GM21528 (cell line): ENCODE data around the gene NFS1.
"Not testable (repeated sequence)": the region's sequence is repeated elsewhere in the genome, so short reads cannot be mapped to it uniquely, and the experiment has no call there.

ENCODE experiments used
- ATAC-seq: cut with Tn5 transposase; IDR thresholded peaks from one replicate; pipeline ENCODE4 v1.9.1; 2021; ENCODE audit warnings: mild to moderate bottlenecking, moderate library complexity; ENCODE audit not compliant: unreplicated experiment, low FRiP score

Gene NFS1

GRCh38 chr20:35729836-35730582, 30.9 kb upstream of the NFS1 start:
- no peak for ATAC-seq

- no peak for ATAC-seq
Observed at GRCh38 chr20:35729283-35729807, 30.2 kb upstream of the NFS1 start.

GRCh38 chr20:35726842-35727711, 27.9 kb upstream of the NFS1 start:
- no peak for ATAC-seq

GRCh38 chr20:35724321-35725230, 25.4 kb upstream of the NFS1 start:
- no peak for ATAC-seq

- not testable (repeated sequence) for ATAC-seq
Observed at GRCh38 chr20:35723652-35724320, 24.6 kb upstream of the NFS1 start.

- ATAC-seq: not testable (repeated sequence)
Observed at GRCh38 chr20:35723275-35723639, 24.1 kb upstream of the NFS1 start.

GRCh38 chr20:35721621-35722020, 22.5 kb upstream of the NFS1 start:
- no peak for ATAC-seq

GRCh38 chr20:35721219-35721618, 22.1 kb upstream of the NFS1 start:
- ATAC-seq: no peak

- ATAC-seq: no peak
Observed at GRCh38 chr20:35720165-35721123, 21.3 kb upstream of the NFS1 start.

- no peak for ATAC-seq
Observed at GRCh38 chr20:35719717-35720116, 20.6 kb upstream of the NFS1 start.

- no peak for ATAC-seq
Observed at GRCh38 chr20:35718972-35719635, 20.0 kb upstream of the NFS1 start.

- ATAC-seq: not testable (repeated sequence)
Observed at GRCh38 chr20:35718321-35718720, 19.2 kb upstream of the NFS1 start.

GRCh38 chr20:35716330-35716729, 17.2 kb upstream of the NFS1 start:
- no peak for ATAC-seq

- no peak for ATAC-seq
Observed at GRCh38 chr20:35715652-35716051, 16.5 kb upstream of the NFS1 start.

GRCh38 chr20:35714127-35714526, 15.0 kb upstream of the NFS1 start:
- ATAC-seq: no peak

GRCh38 chr20:35713120-35713519, 14.0 kb upstream of the NFS1 start:
- ATAC-seq: not testable (repeated sequence)

- no peak for ATAC-seq
Observed at GRCh38 chr20:35711588-35712209, 12.5 kb upstream of the NFS1 start.
